HG03196 (cell line): ENCODE data around the gene CAMTA1.
"Not testable (repeated sequence)": the region's sequence is repeated elsewhere in the genome, so short reads cannot be mapped to it uniquely, and the experiment has no call there.

Experiments
- ATAC-seq: cut with Tn5 transposase; IDR thresholded peaks from one replicate; pipeline ENCODE4 v1.9.1; 2021; ENCODE audit not compliant: unreplicated experiment

The CAMTA1 gene

GRCh38 chr1:7760245-7760644 lies 975.0 kb downstream of the CAMTA1 start:
- ATAC-seq: no peak

DNA sequence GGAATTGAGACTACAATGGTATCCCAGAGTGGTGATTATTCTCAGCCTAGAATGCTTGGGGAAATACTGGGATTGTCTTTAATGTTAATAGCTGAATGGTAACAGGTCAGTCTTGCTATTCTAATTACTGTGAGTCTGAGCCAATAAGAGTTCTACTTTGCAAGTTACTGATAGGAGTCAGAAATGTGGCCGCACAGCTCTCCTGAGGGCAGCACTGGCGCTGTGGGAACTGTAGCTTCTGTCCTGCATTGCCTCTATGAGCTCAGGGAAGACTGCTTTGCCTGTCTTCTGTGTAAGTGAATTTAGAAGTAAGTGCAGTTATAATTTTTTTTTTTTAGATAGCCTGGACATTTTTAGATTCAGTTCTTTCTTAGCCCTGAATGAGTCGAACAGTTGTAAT lies 975.8 kb downstream of the CAMTA1 start:
- no peak for ATAC-seq

- ATAC-seq: no peak
Observed at GRCh38 chr1:7767176-7767575, 981.9 kb downstream of the CAMTA1 start.

DNA sequence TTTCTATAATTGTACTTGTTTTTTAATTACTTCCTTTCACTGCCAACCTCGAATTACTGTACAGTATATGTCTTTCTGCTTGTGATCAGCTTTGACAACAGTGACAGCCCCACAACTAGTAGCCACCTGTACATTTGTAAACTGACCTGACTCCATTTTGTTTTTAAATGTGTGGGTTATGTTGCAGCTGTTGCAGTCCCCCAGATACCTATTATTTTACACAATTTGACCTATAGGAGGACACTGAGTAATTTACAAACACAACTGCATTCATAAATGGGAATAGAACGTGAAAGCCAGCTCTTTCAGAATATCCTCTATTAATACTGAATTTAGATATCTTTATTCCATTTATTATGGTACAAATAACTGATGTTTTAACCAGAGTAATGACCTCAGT lies 983.3 kb downstream of the CAMTA1 start:
- ATAC-seq: no peak

GRCh38 chr1:7769673-7770412 lies 984.6 kb downstream of the CAMTA1 start:
- no peak for ATAC-seq

DNA sequence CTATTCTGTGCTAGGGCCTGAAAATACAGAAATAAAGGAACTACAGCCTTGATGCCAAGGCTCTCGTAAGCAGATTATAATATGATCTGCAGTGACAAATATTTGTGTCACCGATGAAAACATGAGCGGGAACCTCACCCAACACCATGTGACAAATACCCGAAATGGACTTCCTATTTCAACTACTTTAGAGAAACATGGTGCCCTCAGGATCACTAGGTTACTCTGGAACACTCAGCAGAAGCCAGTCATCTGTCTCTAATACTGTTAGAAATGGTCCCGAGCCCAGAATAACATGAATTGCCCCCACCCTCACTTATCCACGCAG lies 985.4 kb downstream of the CAMTA1 start:
- ATAC-seq: no peak

- ATAC-seq: peak; percentile 68
Observed at GRCh38 chr1:7770997-7771822, 986.0 kb downstream of the CAMTA1 start, which contains the start of gene VAMP3. Gene VAMP3, plus strand, starts transcription at chr1:7771296. Its CDS starts 88 bp downstream, at chr1:7771384.

GRCh38 chr1:7771823-7772299 lies 986.6 kb downstream of the CAMTA1 start:
- ATAC-seq: no peak

GRCh38 chr1:7777591-7777990 lies 992.3 kb downstream of the CAMTA1 start:
- ATAC-seq: no peak

- no peak for ATAC-seq
Observed at GRCh38 chr1:7778133-7778628, 992.9 kb downstream of the CAMTA1 start.

DNA sequence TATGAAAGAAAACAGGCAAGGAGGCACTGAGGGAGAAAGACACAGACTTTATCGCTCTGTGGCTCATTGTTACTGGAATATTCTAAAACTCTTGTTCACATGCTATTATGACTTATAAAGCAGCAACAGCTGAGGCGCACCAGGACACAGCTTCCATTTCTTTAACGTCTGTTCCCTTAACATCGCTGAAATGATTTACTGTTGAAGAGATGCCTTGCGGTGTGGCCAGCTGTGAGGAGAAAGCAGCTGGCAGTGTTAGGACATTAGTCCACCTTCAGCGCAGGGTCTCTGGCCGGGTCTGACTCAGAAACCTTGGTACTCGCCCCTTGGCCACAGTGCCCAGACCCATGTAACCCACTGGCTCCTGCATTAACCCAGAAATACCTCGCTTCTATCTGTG lies 995.7 kb downstream of the CAMTA1 start:
- ATAC-seq: no peak

- no peak for ATAC-seq
Observed at GRCh38 chr1:7781501-7781900, 996.2 kb downstream of the CAMTA1 start.

- ATAC-seq: no peak
Observed at GRCh38 chr1:7781923-7782495, 996.8 kb downstream of the CAMTA1 start.

DNA sequence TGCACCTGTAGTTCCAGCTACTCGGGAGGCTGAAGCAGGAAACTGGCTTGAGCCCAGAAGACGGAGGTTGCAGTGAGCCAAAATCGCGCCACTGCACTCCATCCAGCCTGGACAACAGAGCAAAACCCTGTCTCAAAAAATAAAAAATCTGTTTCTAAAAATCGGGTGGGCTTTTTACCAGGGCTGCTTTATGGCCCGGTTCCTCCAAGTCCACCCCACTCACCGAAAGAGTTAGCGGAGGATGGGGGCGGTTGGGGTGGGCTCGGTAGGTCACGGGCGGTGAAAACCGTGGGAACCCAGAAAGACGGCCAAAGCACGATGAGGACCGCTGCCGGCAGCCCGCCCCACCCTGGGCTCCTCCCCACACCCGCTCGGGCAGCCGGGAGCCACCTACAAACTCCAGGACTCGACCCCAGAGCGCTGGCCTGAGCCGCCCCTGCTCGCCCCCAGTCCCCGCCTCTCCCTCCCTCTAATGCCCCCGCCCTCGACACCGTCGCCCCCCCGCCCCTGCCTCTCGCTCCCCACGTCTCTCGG lies 998.0 kb downstream of the CAMTA1 start:
- ATAC-seq: no peak

- peak; percentile 83 for ATAC-seq
Observed at GRCh38 chr1:7783826-7784491, 998.7 kb downstream of the CAMTA1 start, which contains the start of gene PER3. Gene PER3, plus strand, starts transcription at chr1:7784291. Its CDS starts 587 bp downstream, at chr1:7784878.

DNA sequence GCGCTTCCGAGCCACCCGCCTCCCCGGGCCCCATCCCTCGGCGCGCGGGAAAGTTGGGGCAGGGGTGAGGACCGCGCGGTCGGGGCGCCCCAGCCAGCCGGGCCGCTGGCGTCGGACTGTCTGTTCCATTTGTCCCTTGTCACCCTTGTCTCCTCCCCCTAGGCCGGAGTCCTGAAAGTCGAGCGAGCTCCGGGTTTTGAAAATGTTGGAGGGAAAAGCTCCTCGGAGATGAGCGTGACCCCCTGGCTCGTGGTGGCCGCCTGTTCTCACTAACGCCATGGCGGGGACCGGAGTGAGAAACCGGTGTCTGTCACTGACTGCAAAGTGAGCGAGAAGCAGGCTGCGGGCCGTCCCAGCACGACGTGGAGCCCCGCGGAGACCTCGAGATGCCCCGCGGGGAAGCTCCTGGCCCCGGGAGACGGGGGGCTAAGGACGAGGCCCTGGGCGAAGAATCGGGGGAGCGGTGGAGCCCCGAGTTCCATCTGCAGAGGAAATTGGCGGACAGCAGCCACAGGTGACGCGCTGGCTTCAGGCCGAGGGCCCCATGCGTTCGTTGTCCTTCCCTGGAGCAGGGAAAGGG lies 999.3 kb downstream of the CAMTA1 start:
- no peak for ATAC-seq

DNA sequence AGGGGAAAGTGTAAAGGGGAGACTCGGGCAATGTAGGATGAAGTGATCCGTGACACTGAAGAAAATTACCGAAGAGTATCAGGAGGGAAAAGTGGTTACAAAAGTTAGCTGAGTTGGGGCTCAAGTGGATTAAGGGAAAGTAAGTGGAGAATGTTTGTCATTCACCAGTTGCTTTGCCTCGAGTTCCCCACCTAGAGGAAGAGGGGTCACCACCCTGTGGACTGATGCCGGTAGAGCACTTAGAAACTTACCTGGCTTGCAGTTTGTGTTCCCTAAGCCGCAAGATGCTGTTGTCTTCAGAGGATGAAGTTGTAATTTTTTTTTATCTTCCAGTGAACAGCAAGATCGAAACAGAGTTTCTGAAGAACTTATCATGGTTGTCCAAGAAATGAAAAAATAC lies 999.9 kb downstream of the CAMTA1 start:
- ATAC-seq: no peak

- ATAC-seq: no peak
Observed at GRCh38 chr1:7786795-7787194, 1001.5 kb downstream of the CAMTA1 start.

GRCh38 chr1:7789828-7790227 lies 1004.6 kb downstream of the CAMTA1 start:
- ATAC-seq: no peak

- ATAC-seq: not testable (repeated sequence)
Observed at GRCh38 chr1:7791027-7791426, 1005.8 kb downstream of the CAMTA1 start.
